Measurements from ENCODE around the gene SYCE1.
"Not testable (repeated sequence)": the region's sequence is repeated elsewhere in the genome, so short reads cannot be mapped to it uniquely, and the experiment has no call there.

Gene SYCE1

DNA sequence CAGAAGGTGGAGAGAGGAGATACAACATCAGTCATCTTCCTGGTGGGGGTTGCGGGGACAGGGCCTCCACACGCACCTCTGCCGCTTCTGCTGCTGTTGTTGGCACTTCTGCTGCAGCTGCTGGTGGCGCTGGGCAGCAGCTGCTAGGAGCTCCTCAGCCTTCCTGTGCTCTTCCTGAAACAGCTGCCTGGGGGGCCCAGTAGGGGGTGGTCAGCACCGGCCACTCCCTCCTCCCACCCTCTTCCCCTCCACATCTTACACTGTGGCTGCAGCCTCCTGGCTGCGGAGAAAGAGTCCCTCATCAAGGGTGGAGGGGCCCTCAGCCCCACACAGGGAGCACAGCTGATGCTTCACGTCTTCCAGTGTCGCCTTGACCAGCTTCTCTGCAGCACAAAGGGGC lies 9.9 kb downstream of the SYCE1 start:
- DNase-seq = no peak

DNA sequence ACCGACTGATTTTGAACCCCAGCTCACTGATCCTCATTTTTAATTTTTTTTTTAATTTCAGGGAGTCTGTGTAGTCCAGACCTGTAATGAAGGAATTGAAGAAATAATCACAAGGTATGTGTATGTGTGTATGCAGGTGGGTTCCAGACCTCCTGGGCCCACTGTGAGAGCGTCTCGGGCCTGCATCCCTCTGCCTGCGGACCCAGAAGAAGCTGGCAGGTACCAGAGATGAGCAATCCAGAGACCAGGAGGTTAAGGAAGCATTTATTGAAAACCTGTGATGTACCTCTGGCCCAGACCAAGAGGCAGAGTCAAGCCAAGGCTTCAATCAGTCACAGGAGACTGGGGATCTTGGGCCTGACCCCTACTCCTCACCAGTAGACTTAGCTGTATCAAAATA lies 10.8 kb downstream of the SYCE1 start:
- DNase-seq = no peak

DNA sequence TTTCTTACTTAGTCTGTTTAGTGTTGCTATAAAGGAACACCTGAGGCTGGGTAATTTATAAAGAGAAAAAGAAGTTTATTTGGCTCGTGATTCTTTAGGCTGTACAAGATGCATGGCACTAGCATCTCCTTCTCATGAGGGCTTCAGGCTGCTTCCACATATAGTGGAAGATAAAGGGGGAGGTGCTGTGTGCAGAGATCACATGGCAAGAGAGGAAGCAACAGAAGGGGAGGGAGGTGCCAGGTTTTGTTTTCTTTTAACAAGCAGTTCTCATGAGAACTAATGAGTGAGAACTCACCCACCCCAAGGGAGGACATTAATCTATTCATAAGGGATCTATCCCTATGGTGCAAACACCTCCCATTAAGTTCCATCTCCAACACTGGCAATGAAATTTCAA lies 20.9 kb downstream of the SYCE1 start:
- DNase-seq = no peak

DNA sequence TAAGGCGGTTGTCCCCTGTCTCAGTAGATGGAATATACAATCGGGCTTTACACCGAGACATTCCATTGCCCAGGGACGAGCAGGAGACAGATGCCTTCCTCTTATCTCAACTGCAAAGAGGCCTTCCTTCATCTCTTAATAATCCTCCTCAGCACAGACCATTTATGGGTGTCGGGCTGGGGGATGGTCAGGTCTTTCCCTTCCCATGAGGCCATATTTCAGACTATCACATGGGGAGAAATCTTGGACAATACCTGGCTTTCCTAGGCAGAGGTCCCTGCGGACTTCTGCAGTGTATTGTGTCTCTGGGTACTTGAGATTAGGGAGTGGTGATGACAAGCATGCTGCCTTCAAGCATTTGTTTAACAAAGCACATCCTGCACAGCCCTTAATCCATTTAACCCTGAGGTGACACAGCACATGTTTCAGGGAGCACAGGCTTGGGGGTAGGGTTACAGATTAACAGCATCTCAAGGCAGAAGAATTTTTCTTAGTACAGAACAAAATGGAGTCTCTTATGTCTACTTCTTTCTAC lies 23.9 kb downstream of the SYCE1 start:
- not testable (repeated sequence) for DNase-seq

DNA sequence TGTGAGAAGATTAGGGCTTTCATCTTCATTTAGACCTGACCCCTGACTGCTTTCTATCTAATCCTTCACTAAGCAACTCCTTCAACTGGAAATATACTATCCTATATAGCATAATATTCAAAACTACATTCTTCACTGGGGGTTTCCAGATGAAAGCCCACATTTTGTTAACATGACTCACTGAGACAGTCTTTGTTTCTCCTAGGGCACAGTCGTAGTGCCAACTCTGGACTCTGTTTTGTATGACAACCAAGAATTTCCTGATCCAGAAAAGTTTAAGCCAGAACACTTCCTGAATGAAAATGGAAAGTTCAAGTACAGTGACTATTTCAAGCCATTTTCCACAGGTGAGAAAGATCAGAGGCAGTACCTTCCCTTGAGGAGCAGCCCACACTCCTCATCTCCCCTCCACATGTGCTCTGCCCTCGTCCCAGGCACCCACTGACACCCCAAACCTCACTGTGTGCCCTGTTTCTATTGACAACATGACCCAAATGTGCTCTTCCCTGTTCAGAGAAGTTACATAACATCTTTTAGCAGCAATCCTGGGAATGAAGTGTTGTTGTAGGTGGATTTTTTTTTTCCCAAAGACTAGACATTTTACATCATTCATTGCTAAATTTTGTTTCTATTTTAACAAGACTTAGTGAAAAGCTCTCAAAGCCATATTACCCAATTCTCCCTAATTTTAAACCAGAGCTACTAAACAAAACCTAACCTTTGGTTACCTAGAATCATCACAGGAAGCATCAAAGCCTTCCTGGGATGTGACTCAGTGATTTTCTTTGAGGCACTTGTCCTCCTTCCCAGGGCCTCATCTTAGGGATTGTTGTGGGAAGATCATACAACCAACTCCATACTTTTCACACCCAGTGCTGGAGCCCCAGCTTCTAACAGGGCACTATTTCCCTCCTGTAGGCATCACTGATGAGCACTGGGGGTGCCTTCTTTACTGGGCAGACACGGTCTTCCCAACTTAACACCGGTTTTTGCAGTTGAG lies 27.5 kb downstream of the SYCE1 start:
- DNase-seq = no peak

DNA sequence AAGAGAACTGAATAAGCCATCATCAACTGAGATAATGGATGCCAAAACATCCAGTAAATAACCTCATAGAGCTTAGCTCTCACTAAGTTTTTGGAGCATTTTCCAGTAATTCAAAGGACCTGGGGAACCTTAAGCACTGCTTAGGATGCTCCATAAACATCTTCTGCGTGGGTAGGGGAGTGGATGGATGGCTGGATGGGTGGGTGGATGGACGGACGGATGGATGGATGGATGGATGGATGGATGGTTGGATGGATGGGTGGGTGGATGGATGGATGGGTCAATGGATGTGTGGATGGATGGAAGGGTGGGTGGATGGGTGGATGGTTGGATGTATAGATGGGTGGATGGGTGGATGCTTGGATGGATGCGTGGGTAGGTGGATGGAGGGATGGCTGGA lies 29.2 kb downstream of the SYCE1 start:
- no peak for DNase-seq

DNA sequence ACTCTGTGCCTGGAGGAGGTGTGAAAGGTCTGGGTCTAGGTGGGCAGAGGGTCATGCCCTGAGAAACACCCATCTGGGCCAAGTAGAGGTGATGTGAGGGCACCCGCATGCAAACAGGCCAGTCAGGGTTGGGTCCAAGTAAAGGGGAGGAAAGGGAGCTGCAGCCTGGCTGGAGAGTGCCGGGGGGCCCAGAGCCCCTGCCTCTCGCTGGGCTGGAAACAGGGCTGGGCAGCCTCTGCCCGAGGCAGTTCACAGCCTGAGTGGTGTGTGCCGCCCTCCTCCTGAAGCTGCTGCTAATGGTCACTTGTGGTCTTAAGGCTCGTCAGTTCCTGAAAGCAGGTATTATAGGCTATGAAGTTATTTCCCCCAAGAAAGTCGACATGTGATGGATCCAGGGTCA lies 31.0 kb downstream of the SYCE1 start:
- DNase-seq = no peak

DNA sequence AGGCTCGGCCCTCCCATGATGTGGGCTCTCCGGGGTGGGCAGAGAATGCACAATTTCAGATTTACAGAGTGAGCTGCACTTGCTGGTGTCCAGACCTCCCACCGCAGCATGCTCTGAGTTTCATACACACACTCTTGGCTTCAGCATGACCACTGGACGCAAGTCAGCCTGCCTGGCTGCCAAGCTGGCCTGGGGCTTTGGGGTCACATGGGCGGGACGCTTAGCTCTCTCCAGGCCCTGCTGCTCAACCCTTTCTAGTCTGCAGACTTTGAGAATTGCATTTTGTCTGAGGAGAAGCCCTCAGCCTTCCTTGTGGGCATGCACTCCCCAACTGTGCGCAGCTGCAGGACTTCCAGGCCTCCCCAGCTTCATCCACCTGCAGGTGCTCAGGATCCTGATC lies 32.5 kb downstream of the SYCE1 start:
- DNase-seq = no peak

DNA sequence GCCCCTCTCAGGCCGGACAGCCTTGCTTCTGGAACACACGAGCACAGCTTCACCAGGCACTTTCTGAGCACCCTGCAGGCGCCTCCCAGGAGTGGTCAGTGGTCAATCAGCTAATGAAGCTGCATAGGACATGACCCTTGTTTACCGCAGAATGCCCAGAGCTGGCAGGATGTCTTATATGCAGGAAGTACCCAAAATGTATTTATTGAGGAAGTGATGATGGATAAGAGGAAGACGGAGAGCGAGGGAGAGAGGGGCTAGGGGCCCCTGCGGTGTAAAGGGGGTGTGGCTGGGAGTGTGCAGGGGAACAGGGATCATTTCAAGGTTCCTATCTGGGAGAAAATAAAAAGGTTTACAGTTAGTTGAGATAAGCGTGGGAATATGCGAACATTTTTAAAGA lies 34.9 kb downstream of the SYCE1 start:
- DNase-seq = no peak

DNA sequence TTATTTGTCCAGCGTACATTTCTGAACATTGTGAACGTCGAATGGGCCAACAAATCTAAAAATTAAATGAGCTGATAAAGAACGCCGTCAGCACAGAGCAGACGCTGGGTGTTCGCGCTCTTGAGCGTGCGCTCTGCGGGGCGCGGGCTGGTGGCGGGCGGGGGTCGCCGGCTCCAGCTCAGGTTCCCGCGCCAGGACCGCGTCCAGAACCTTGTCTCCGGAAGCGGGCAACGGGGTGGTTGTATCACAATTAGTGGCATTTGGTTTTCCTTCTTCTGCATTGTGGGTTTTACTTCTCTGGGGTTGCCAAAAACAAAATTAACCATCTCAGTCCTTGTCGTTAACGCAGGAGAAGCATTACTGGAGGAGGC lies 35.8 kb downstream of the SYCE1 start:
- no peak for DNase-seq

DNA sequence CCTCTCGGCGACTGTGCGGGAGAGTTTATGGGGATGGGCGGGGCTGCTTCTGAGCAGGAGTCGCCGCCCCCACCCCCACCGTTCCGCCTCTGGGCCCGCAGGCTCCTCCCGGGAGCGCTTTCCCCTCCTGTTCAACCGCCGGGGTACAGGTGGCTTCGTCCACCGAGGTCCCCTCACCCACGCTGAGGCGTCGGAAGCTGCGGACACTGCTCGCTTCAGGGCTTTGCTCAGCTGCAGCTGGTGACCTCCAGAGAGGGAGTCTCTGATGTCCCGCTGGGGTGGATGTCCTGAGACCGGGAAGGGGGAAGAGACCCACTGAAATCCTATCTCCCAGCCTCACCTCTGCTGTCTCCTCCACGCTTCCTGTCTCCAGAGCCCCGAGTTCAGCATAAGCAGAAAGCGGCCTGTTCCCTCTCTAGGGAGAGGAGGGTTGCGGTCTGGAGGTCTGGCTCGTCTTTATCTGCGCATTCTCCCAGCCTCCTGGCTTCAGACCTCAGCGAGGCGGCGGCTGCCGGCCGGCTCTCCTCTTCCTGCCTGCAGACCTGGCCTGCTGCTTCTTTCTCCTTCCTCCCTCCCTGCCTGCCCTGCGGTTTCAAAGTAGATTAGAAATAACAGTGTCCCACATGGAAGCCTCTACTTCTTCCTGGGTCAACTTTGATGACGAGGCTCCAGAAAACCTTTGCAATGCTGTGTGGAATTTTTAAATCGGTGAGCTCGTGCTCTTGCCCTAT lies 36.4 kb downstream of the SYCE1 start:
- no peak for DNase-seq

DNA sequence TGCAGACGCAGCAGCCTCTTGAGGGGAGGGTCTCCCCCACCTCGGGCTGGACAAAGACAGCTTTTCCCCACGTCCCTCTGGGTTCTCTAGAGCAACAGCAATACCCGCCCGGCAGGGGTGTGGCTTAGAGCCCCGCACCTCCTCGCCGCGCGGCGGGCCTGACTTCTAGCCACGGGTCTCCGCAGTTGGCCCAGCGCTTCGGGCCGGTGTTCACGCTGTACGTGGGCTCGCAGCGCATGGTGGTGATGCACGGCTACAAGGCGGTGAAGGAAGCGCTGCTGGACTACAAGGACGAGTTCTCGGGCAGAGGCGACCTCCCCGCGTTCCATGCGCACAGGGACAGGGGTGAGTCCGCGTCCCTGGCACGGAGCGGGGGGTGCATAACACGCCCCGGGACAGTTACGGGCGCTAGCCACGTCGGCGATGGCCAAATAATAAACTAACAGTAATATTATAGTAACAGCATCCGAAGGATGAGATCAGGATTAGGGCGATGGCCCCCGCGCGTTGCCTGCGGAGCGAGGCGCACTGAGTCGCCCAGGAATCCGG lies 37.0 kb downstream of the SYCE1 start:
- DNase-seq = no peak

DNA sequence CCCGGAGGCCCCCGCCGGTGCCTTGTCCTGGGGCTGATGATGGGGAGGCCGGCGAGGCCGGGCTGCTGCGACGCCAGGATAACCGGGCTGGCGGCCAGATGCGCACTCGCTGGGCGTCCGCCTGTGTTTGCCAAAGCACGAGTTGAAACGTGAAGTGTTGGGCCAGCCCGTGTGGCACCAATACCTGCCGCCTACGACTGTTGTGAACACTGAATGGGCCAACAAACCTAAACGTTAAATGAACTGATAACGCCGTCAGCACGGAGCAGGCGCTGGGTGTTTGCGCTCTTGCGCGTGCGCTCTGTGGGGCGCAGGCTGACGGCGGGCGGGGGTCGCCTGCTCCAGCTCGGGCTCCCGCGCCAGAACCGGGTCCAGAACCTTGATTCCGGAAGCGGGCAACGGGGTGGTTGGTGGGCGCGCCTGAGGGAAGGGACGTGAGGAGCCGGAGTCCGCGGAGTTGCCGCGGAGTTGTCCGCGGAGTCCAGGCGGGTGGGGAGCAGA lies 37.6 kb downstream of the SYCE1 start:
- DNase-seq = no peak

DNA sequence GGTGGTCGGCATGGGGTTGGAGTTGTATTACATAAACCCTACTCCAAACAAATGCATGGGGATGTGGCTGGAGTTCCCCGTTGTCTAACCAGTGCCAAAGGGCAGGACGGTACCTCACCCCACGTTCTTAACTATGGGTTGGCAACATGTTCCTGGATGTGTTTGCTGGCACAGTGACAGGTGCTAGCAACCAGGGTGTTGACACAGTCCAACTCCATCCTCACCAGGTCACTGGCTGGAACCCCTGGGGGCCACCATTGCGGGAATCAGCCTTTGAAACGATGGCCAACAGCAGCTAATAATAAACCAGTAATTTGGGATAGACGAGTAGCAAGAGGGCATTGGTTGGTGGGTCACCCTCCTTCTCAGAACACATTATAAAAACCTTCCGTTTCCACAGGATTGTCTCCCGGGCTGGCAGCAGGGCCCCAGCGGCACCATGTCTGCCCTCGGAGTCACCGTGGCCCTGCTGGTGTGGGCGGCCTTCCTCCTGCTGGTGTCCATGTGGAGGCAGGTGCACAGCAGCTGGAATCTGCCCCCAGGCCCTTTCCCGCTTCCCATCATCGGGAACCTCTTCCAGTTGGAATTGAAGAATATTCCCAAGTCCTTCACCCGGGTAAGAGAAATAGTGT lies 38.3 kb downstream of the SYCE1 start, which contains the start of gene CYP2E1:
Gene CYP2E1, plus strand, starts transcription at position 407 of the 632 bp plus-strand sequence. Its CDS starts 33 bp downstream, at position 440.
- no peak for DNase-seq

DNA sequence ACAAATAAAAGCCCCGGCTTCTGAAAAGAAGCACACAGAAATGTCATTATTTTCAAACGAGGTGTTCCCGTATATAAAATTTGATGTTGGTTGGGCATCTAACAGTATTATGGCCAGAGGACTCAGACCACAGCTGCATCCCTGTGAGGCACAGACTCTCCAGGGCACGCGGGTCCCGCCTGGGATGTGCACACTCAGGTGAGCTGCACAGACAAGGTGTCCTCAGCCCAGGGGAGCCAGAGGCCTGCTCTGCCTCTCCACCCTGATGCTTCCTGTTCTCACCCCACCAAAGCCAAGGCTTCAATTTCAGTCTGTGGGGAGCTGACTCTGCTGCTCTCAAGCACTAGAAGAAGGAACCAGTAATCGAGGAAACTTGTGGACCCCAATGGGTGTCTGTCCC lies 39.9 kb downstream of the SYCE1 start:
- DNase-seq = no peak

DNA sequence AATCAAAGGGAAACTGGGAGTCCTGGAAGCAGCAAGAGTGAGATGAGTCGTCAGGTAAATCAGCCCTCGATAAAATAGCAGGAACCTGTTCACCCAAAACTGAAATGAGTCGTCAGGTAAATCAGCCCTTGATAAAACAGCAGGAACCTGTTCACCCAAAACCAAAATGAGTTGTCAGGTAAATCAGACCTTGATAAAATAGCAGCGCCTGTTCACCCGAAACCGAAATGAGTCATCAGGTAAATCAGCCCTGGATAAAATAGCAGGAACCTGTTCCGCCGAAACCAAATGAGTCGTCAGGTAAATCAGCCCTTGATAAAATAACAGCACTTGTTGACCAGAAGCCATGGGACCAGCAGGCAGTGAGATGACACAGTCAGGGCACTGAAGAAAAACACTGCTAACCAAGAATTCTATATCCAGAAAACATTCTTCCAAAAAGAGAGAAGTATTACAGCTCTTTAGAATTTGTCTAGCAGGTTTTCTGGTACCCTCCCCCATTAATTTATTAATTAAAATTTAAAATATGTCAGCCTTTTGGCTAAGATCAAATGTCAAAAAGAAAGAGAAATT lies 41.7 kb downstream of the SYCE1 start:
- no peak for DNase-seq

DNA sequence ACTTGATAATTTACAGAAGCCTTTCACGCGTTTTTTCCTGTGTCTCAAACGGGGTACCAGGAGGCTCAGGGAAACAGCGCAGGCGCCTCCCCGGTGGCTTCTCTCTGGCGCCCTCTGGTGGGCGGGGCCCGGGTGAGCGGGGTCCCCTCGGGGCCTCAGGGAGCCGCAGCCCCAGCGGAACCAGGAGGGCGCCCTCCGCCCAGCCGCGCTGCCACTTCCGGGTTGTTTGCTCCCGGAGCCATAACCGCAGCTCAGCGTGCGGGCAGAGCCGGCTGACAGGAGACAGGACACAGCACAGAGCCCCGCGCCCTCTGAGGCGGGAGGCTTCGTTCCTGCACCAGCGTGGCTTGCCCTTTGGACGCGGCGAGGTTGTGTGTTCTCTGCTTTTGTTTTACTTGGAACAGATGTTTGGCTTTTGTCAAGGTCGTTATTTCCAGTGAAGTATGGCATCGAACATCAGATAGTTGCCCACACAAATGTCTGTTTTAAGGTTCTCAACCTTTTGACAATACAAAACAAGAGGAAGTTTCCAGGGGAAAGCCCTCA lies 45.1 kb downstream of the SYCE1 start:
- DNase-seq = peak; percentile 3

DNA sequence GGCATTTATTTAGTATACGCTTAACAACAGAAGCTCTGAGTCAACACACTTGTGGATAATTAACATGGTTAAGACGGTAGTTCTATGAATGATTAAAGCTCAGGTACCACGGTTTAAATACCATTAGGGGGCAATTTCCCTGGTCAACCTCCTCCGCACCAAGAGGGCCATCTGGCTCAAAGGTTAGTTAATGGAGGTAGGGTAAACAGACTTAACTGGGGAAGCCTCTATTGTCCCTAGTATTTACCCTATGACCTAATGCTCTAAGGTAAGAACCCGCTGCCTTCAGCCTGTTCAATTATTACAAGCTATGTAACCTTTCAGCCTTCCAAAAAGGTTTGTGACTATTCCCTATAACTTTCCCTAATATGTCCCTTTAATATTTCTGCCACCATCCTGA lies 46.9 kb downstream of the SYCE1 start:
- not testable (repeated sequence) for DNase-seq

DNA sequence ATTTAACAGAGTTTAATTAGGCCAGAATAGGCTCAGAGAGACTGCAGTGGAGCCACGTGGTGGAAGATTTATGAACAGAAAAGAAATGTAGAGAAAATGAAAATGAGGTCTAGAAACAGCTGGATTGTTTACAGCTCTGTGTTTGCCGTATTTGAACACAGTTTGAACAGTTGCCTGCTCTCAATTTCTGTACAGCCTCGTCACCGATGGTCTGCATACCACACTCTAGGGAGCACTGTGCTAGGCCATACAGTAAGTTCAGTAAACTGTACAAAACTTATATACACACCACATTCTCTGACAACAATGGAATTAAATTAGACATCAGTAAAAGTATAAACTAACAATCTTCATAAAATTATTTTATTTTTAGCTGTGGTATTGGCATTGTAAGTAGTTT lies 49.3 kb downstream of the SYCE1 start:
- no peak for DNase-seq

DNA sequence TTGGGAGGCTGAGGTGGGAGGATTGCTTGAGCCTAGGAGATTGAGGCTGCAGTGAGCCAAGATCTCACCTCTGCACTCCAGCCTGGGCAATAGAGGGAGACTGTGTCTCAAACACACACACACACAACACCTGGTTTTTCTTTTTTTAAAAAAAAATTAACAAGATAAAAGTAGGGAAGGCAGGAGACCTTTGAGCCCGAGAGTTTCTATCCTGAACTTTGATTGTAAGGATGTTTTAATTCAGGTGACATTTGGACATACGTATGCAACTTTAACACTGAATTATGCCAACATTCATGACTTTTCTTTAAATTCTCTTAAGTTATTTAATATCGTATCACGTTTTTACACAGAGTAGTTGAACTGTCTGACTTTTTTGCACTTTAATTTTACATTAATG lies 49.9 kb downstream of the SYCE1 start:
- no peak for DNase-seq

DNA sequence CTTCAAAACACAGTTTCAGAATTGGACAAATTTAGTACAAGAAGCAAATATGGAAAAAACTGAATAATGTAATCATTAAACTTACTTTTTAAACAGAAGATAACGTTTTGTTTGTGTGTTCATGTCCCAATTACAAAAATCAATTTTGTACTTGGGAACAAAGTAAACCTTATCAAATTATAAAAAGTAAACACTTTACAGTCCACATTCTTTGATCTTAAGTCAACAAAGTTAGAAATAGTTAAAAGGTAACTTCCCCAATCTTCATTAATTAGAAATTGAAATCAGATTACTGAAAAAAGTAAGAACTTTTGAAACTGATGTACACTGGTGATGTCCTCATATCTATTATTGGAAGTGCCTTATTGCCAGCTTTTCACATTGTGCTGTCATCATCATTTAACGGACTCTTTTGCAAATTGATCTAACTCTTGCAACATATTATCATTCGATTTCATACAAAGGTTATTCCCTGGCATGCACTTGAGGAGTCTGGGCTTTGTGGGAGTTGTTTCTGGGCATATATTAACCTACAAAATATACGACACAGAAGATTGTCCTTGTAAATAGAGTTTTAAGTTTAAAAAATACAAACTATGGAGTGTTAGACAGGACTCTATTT lies 53.4 kb downstream of the SYCE1 start:
- DNase-seq = no peak

DNA sequence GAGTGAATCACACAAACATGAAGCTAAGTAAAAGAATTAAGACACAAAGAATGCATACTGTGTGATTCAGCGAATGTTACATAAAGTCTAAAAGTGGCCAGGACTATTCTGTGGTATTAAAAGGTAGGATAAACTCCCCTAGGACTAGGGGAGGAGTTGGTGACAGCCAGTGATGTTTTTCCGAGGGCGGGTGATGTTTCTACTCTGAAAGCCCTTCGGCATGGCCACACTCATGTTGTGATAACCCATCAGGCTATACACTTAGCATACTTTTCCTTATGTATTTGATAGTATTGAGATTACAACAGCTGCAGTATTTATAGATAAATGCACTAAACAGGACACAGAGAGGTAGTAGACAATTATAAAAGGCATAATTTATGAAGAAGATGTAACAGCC lies 54.0 kb downstream of the SYCE1 start:
- no peak for DNase-seq
